Heart right ventricle (tissue), 16 donors: ENCODE measurements around the gene ABHD4. TPM values are rescaled to one million over a fixed set of nuclear protein-coding genes. Genes with fewer than 3 reads are reported as not detected.

Experiments used
- ATAC-seq, 8 donors: fragments of 200-7000 bp; cut with Tn5 transposase; one replicate each; pipeline ENCODE4 v1.9.1; 2020; ENCODE audit warnings: mild to moderate bottlenecking in 8 of 8, moderate library complexity in 8 of 8, moderate number of reproducible peaks in 1 of 8
- DNase-seq, 2 donors: peaks; one replicate each; pipeline ENCODE4 v3.0.0-alpha.2; 2020
- H3K27ac ChIP-seq, 10 donors: fragments of 200-600 bp; sonication (generic) in 2 of 10; one replicate each; pipeline versions ENCODE4 v1.5.0 to v1.8.0; 2020 to 2022; ENCODE audit warnings: mild to moderate bottlenecking in 3 of 10
- H3K27me3 ChIP-seq, 7 donors: fragments of 200-600 bp; one replicate each; pipeline ENCODE4 v1.8.0; 2021 to 2022; ENCODE audit warnings: mild to moderate bottlenecking in 2 of 7
- H3K36me3 ChIP-seq, 9 donors: fragments of 200-600 bp; sonication (generic) in 1 of 9; one replicate each; pipeline versions ENCODE4 v1.5.0 to v1.8.0; 2020 to 2022; ENCODE audit warnings: mild to moderate bottlenecking in 2 of 9
- H3K4me1 ChIP-seq, 9 donors: fragments of 200-600 bp; sonication (generic) in 1 of 9; one replicate each; pipeline versions ENCODE4 v1.5.0 to v1.8.0; 2020 to 2022; ENCODE audit warnings: mild to moderate bottlenecking in 4 of 9
- H3K4me3 ChIP-seq, 10 donors: fragments of 200-600 bp; sonication (generic) in 2 of 10; one replicate each; pipeline versions ENCODE4 v1.5.0 to v1.8.0; 2020 to 2022; ENCODE audit warnings: mild to moderate bottlenecking in 7 of 10, moderate library complexity in 2 of 10
- H3K9me3 ChIP-seq, 11 donors: fragments of 200-600 bp in 10 of 11; sonication (generic) in 2 of 11; one replicate each; pipeline versions ENCODE4 v1.5.0 to v1.8.0; 2013 to 2022; ENCODE audit warnings: mild to moderate bottlenecking in 2 of 11, control low read depth in 1 of 11, moderate library complexity in 1 of 11
- WGBS, 2 donors: extraction: QIAGEN DNeasy Blood & Tissue Kit; methylation state at CpG; one replicate each; pipeline ENCODE4 v1.1.7; 2013; ENCODE audit warnings: inconsistent platforms in 1 of 2; 5-methylcytosine and 5-hydroxymethylcytosine counted together
- intact Hi-C, 10 donors: fragments of 100-400 bp; cut with DNase I; formaldehyde crosslinking; loops; one replicate each; pipeline versions ENCODE4 v1.11.1 to v1.14.2; 2022
- polyA plus RNA-seq, 2 donors: library from polyadenylated mRNA; stranded (reverse); fragments of 200-250 nt; gene quantifications; one replicate each; pipeline ENCODE4 v1.2.3, GENCODE V29; 2013
- total RNA-seq, 10 donors: library from RNA; stranded (reverse); fragmentation: NEBNext Ultra II Directional in 3 of 10; extraction: Animal tissue kit (Norgen Biotek cat#: 25700) in 3 of 10; gene quantifications; one replicate each; pipeline versions ENCODE4 v1.2.1 to v1.2.4, GENCODE V29; 2021 to 2023
- TF ChIP-seq, protein P1 (sequence below), 9 donors: fragments of 200-600 bp; sonication (generic) in 2 of 9; IDR thresholded peaks; one replicate each; pipeline versions ENCODE4 v1.5.0 to v1.8.0; 2021 to 2022; ENCODE audit warnings: antibody characterized with exemption in 9 of 9, mild to moderate bottlenecking in 5 of 9, moderate library complexity in 1 of 9
- donor health status: Arrhythmogenic right ventricular cardiomyopathy.
- donor health status: ischemic (EF 13 %, LVEDD 7.1; RV severe dilation, severe dysfunction).
- donor health status: healthy with polysubstance abuse.
- donor health status: DM: no; HTN: yes; CAD: no.
- donor health status: DM: no; HTN: no; CAD: no.
- donor health status: ischemic (EF 25% LVEDD 6.9; RV normal size, moderate dysfunction).
- donor health status: ischemic (EF 25% LVEDD 5.7; RV mildly dilated, moderate dysfunction).
- donor health status: healthy.
- donor health status: DM: yes; HTN: yes; CAD: no.
- donor health status: Ischemic cardiomyopathy.
- donor health status: ischemic (EF 35%, LVEDD 5.7; RV mildly dilated, moderate dysfunction).
- donor health status: nonischemic (EF 11% LVEDD 7.7; RV severe dilation, severe dysfunction).
- donor health status: DM: yes; HTN: yes; CAD: no.
- donor health status: PGD.
- donor health status: ischemic (EF 29% LVEDD 5.4; RV normal size, mild dysfunction).
- donor health status: nonischemic (EF 23%, LVEDD 6.1; RV moderate dilation, normal function).

ABHD4 gene
- total and polyA plus RNA-seq, 12 donors = 13.7 to 35.7 (median 20.8) TPM

DNA sequence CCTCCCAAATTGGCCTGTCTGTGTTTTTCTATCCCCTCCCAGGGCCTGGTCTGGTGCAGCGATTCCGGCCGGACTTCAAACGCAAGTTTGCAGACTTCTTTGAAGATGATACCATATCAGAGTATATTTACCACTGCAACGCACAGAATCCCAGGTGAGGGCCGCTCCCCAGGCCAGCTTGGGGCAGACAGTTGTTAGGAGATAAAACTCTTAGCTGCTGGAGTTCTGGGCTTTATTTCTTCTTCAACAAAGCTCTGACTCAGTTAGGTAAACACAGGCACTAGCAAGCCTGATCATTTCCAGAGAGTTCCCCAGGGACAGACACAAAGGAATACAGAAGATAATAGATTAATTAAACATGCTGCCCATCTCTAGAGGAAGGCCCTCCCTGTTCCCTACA is 8.3 kb downstream of the ABHD4 start:
- DNase-seq (no peak), ATAC-seq (no peak)
- H3K27me3 ChIP-seq = no peaks in the 10 kb centered on the region
- no peaks in the 10 kb centered on the region for H3K9me3 ChIP-seq
- peaks cover 7 to 100% (median 85%) of the 10 kb centered on the region in 9 donors for H3K36me3 ChIP-seq
- H3K27ac ChIP-seq = no peak overlapping the region
- no peaks in the 10 kb centered on the region for H3K4me1 ChIP-seq
- 87 to 92% methylated on average over 6 of the region's 6 CpGs for WGBS, 2 donors
- H3K4me3 ChIP-seq = no peak overlapping the region
- TF ChIP-seq, protein P1, sequence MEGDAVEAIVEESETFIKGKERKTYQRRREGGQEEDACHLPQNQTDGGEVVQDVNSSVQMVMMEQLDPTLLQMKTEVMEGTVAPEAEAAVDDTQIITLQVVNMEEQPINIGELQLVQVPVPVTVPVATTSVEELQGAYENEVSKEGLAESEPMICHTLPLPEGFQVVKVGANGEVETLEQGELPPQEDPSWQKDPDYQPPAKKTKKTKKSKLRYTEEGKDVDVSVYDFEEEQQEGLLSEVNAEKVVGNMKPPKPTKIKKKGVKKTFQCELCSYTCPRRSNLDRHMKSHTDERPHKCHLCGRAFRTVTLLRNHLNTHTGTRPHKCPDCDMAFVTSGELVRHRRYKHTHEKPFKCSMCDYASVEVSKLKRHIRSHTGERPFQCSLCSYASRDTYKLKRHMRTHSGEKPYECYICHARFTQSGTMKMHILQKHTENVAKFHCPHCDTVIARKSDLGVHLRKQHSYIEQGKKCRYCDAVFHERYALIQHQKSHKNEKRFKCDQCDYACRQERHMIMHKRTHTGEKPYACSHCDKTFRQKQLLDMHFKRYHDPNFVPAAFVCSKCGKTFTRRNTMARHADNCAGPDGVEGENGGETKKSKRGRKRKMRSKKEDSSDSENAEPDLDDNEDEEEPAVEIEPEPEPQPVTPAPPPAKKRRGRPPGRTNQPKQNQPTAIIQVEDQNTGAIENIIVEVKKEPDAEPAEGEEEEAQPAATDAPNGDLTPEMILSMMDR (IDR thresholded peaks at IDR 0.05) = no peak
- intact Hi-C loops = no loop called here

DNA sequence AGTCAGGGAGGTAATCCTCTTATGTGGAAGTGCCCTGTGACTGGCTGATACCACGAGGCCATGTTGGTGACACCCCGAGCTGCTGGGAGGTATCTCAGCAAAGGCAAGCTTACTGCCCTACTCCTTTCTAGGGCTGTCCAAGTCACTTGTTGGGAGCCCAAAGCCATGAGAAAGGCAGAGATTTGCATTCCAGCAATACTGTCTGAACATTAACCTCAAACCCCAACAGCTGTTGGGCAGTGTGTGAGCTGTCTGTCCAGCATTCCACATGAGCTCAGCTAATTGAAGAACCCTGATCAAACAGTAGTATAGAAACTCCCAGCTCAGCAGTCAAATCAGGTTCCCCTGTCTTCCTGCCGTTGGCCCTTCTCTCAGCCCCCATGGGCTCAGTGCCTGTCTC is 9.2 kb downstream of the ABHD4 start:
- DNase-seq (no peak), ATAC-seq (no peak)
- no peak overlapping the region for H3K27ac ChIP-seq
- H3K4me1 ChIP-seq = no peaks in the 10 kb centered on the region
- no peak overlapping the region for H3K4me3 ChIP-seq
- H3K36me3 ChIP-seq = peaks cover 7 to 100% (median 85%) of the 10 kb centered on the region in 9 donors
- TF ChIP-seq, protein P1 (IDR thresholded peaks at IDR 0.05) = no peak
- 85 to 87% methylated on average over 3 of the region's 3 CpGs for WGBS, 2 donors
- H3K27me3 ChIP-seq = no peaks in the 10 kb centered on the region
- no peaks in the 10 kb centered on the region for H3K9me3 ChIP-seq
- intact Hi-C loops = no loop called here

DNA sequence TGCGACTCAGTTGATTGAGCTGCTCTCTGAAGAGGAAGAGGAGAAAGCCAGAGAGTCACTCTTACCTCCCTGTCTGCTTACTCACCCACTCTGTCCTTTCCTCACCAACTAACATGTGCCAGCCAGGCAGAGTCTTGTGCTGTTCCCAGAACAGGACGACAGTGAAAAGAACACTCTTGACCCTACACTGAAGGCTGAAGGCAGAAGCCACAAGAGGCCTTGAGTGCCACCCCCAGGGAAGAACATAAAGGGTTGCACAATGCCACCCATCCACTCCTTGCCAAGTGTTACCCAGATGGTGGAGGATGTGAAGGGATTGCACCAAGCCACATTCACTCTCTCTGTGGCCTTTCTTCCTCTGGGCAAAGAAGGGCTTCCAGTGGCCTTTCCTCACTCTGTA is 12.8 kb downstream of the ABHD4 start:
- peaks cover 0 to 12% (median 7%) of the 10 kb centered on the region in 9 donors for H3K4me1 ChIP-seq
- no peak overlapping the region for H3K27ac ChIP-seq
- DNase-seq (no peak), ATAC-seq (no peak)
- intact Hi-C loops = no loop called here
- H3K4me3 ChIP-seq = no peak overlapping the region
- H3K27me3 ChIP-seq = no peaks in the 10 kb centered on the region
- TF ChIP-seq, protein P1 (IDR thresholded peaks at IDR 0.05) = no peak
- 93 to 98% methylated on average over 2 of the region's 2 CpGs for WGBS, 2 donors
- H3K9me3 ChIP-seq = peaks cover 0 to 3% (median 0%) of the 10 kb centered on the region in 11 donors
- H3K36me3 ChIP-seq = peaks cover 7 to 71% (median 50%) of the 10 kb centered on the region in 9 donors

DNA sequence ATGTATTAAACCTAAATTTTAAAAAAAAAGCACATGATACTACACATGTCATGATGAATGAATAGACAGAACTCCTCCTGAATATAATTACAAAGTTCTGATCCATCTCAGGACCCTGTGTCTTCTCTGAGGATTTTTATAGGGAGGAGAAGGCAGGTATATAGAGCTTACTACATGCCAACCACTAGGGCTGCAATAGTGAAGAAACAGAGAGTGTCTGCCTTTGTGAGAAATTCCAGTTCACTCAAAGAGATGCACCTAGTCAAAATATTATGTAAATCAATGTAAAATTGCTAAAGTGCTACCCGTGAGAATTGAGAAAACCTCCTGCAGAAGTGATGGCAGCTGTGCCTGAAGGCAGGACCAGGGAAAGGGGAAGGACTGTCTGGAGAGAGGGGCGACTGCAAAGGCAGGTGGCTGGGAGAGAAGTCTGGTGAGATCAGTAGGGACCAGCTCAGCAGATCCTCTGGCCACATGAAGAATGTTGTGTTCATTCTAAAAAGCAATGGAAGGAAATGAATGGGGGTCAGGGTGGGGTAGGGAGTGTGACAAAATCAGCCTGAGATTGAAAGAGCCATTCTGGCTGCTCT is 15.1 kb downstream of the ABHD4 start:
- Histone ChIP-seq H3K36me3 (peaks cover 0 to 48% (median 35%) of the 10 kb centered on the region in 9 donors), H3K4me3 (no peak overlapping the region), H3K27me3 (no peaks in the 10 kb centered on the region), H3K9me3 (peaks cover 0 to 9% (median 0%) of the 10 kb centered on the region in 11 donors), H3K4me1 (peaks cover 0 to 12% (median 7%) of the 10 kb centered on the region in 9 donors), H3K27ac (no peak overlapping the region)
- DNase-seq = no peak
- intact Hi-C loops = no loop called here
- TF ChIP-seq, protein P1 (IDR thresholded peaks at IDR 0.05) = no peak
- 68 to 76% methylated on average over 2 of the region's 2 CpGs for WGBS, 2 donors
- no peak for ATAC-seq
